HAP-1 (cell line): ENCODE results near the gene UBTFL1.
"Not testable (repeated sequence)": the region's sequence is repeated elsewhere in the genome, so short reads cannot be mapped to it uniquely, and the experiment has no call there.

ENCODE experiments used
- DNase-seq, 2 experiments: peaks; one replicate each; pipeline ENCODE4 v3.0.0-alpha.2; 2016 to 2020; ENCODE audit warnings: low spot score in 2 of 2
- H3K27me3 ChIP-seq: fragments of 250-450 bp; sonication (Bioruptor Pico); 2 replicates; pipeline ENCODE4 v1.5.1; 2020; ENCODE audit warnings: low read depth, mild to moderate bottlenecking, moderate library complexity
- H3K36me3 ChIP-seq: fragments of 250-450 bp; sonication (Bioruptor Pico); replicated peaks from 2 replicates; pipeline ENCODE4 v1.5.1; 2020; ENCODE audit warnings: mild to moderate bottlenecking
- H3K4me1 ChIP-seq: fragments of 250-450 bp; sonication (Bioruptor Pico); 2 replicates; pipeline ENCODE4 v1.5.1; 2020; ENCODE audit warnings: mild to moderate bottlenecking
- H3K4me3 ChIP-seq: fragments of 250-450 bp; sonication (Bioruptor Pico); 2 replicates; pipeline ENCODE4 v1.5.1; 2020; ENCODE audit warnings: mild to moderate bottlenecking, moderate library complexity
- H3K9me3 ChIP-seq: fragments of 250-450 bp; sonication (Bioruptor Pico); 2 replicates; pipeline ENCODE4 v1.5.1; 2020; ENCODE audit warnings: mild to moderate bottlenecking, moderate library complexity
- in situ Hi-C: fragments of 300-500 bp; cut with MboI; formaldehyde crosslinking; loops from 3 replicates; pipeline ENCODE4 v1.14.3; 2020; ENCODE audit warnings: low sequenced_read_pairs, inconsistent platforms, mixed read lengths

Gene UBTFL1, protein sequence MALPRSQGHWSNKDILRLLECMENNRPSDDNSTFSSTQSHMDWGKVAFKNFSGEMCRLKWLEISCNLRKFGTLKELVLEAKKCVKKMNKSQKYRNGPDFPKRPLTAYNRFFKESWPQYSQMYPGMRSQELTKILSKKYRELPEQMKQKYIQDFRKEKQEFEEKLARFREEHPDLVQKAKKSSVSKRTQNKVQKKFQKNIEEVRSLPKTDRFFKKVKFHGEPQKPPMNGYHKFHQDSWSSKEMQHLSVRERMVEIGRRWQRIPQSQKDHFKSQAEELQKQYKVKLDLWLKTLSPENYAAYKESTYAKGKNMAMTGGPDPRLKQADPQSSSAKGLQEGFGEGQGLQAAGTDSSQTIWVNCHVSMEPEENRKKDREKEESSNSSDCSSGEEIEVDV

DNA sequence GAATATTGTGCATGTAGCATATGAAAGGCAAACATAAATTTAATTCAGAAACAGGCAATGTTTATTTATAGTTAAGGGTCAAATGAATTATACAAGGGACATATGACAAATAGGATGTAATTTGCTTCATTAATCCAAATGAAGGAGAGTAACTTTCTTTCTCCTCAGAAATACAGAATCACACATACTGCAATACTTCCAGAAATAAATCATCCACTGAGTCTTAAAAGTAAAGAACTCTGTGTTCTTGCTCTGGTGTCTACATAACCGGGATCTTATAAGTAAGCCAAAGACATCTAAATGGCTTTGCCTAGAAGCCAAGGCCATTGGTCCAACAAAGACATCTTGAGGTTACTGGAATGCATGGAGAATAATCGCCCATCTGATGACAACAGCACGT, at the start of gene UBTFL1:
Gene UBTFL1, plus strand, starts transcription at position 301 of the 400 bp plus-strand sequence. Its CDS starts 0 bp downstream, at position 301.
- H3K4me3 ChIP-seq, in situ Hi-C loops, H3K4me1 ChIP-seq, DNase-seq, H3K36me3 ChIP-seq, H3K27me3 ChIP-seq, H3K9me3 ChIP-seq: not testable (repeated sequence)

DNA sequence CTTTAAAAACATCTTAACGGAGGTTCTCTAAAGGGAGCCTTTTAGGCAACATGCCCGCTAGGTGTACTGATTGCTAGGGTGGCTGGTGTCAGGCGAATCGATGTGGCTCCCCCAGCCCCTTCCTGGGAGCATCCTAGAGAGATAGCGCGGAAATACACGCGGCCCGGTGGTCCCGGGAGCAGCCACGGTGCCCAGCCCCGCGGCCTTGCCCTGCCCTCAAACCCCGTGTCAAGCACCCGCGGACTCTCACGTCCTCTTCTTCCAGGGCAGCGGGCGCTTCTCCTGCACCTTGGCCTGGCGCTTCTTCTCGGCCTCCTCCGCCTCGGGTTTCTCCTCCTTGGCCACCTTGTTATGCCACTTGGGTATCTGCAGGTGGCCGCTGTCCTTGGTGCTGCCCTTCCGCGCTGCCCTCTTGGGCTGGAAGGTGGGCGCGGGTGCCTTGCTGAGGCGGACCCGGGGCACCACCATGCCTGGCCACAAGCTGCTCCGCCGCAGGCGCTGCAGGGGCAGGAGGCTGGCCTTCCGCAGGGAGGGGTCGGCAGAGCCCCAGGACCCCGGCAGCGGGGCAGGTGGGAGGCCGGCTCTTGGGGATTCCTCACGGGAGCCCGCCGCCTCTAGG, 34.0 kb upstream of the UBTFL1 start:
- H3K9me3 ChIP-seq, H3K27me3 ChIP-seq, H3K4me3 ChIP-seq, H3K4me1 ChIP-seq, in situ Hi-C loops, H3K36me3 ChIP-seq: not testable (repeated sequence)
- DNase-seq: peak in 1 of 2 experiments; percentile 7

DNA sequence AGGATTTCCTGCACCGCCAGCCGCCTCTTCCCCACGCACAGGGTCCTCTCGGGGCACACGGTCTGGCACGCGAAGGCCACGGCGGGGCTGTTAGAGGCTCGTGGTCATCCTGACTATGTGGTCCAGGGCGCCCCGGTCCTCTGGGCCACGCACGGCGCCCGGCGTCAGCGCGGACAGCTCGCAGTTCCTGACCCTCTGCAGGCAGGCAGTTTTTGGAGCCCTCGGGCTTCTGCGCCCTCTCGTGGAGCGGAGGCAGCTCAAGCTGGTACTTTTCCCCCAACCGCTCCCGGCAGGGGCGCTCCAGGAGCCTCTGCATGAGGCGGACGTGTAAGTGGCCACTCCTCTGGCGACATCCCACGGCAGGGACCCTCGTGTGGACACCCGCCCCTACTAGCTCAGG, 33.4 kb upstream of the UBTFL1 start:
- H3K4me3 ChIP-seq, H3K9me3 ChIP-seq, H3K36me3 ChIP-seq, in situ Hi-C loops, H3K27me3 ChIP-seq, H3K4me1 ChIP-seq: not testable (repeated sequence)
- DNase-seq: peak in 1 of 2 experiments; percentile 13

DNA sequence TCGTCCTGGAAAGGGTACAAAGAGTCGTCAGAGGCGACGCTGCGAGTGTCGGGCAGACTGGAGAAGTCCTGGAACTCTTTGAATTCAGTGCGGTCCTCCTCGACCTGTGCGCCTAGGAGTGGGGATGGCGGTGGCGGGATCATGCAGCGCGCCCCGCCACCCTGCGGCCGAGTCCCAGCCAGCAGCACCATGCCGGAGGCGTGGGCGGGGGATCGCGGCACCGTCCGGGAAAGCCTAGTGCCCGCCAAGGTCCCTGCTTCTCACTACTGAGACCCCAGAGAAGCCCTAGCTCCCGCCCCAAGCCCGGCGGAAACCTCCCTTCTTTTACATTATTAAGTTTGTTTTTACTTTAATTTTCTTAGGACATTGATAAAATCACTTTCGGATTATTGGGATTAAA, 32.2 kb upstream of the UBTFL1 start:
- in situ Hi-C loops, H3K4me3 ChIP-seq, H3K4me1 ChIP-seq, H3K36me3 ChIP-seq, DNase-seq, H3K27me3 ChIP-seq, H3K9me3 ChIP-seq: not testable (repeated sequence)

DNA sequence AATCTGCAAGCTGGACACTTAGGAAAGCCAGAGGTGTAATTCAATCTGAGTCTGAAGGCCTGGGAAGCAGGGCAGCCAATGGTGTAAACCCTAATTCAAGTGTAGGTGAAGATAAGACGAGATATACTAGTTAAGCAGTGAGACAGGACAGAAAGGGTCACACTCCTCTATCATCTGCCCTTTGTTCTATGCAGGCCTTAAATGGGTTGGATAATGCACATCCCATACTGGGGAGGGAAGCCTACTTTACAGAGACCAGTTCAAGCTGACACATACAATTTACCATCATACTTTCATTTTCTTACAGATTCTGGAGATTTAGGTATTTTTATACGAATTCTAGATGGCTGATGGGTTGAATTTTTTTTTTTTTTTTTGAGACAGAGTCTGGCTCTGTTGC, 3.0 kb downstream of the UBTFL1 start:
- H3K36me3 ChIP-seq, H3K4me3 ChIP-seq, H3K27me3 ChIP-seq, H3K4me1 ChIP-seq, in situ Hi-C loops, DNase-seq, H3K9me3 ChIP-seq: not testable (repeated sequence)

DNA sequence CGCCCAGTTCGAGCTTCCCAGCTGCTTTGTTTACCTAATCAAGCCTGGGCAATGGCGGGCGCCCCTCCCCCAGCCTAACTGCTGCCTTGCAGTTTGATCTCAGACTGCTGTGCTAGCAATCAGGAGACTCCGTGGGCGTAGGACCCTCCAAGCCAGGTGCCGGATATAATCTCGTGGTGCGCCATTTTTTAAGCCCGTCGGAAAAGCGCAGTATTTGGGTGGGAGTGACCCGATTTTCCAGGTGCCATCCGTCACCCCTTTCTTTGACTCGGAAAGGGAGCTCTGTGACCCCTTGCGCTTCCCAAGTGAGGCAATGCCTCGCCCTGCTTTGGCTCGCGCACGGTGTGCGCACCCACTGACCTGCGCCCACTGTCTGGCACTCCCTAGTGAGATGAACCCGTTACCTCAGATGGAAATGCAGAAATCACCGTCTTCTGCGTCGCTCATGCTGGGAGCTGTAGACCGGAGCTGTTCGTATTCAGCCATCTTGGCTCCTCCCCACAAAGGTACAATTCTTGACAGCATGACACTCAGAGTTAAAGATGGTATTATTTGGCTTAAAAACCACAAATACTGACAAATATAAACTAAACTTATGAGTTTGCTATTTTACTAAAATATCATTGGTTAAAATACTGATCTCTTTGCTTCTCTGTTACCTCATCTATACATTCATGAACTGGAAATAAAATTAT, 9.6 kb downstream of the UBTFL1 start:
- DNase-seq, H3K9me3 ChIP-seq, H3K27me3 ChIP-seq, H3K36me3 ChIP-seq, H3K4me1 ChIP-seq, H3K4me3 ChIP-seq, in situ Hi-C loops: not testable (repeated sequence)

DNA sequence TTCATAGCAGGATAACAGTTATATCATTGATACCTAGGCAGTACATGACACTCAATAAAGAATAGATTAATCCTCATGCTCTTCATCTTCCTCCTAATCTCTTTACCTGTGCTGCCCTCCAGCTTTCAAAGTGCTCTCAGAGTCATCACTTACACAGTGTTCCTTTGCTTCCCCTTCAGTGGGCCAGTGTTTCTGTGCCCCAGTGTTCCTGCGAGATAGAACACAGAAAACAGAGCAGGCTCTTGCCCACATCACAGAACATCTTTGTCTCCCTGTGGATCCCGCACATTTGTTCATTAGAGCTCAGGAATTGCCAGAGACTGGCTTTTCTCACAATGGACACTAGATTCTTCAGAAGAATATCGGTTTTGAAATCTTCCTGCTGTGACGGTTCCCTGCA, 12.5 kb downstream of the UBTFL1 start:
- H3K4me3 ChIP-seq, in situ Hi-C loops, DNase-seq, H3K27me3 ChIP-seq, H3K4me1 ChIP-seq, H3K36me3 ChIP-seq, H3K9me3 ChIP-seq: not testable (repeated sequence)

DNA sequence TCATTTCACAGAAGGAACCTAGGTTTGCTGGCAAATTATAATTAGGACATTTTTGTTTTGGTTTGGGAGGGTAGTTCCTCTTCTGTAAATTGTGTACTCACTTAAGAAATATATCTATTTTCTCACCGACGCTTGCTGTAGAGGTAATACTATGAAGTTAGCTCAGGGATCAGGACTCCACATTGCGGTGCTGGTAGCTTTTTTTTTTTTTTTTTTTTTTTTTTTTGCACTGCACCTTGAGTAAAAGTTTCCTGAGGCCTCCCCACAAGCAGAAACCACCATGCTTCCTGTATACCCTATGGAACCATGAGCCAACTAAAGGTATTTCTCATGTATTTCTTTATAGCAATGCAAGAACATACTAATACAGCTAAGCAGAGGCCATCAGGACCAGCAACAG, 14.7 kb downstream of the UBTFL1 start:
- in situ Hi-C loops: no loop called here
- DNase-seq: no peak
- Histone ChIP-seq H3K27me3 (no peaks in the 10 kb centered on the region), H3K4me3 (no peak overlapping the region), H3K36me3 (no peaks in the 10 kb centered on the region), H3K4me1 (no peaks in the 10 kb centered on the region), H3K9me3 (no peaks in the 10 kb centered on the region)

DNA sequence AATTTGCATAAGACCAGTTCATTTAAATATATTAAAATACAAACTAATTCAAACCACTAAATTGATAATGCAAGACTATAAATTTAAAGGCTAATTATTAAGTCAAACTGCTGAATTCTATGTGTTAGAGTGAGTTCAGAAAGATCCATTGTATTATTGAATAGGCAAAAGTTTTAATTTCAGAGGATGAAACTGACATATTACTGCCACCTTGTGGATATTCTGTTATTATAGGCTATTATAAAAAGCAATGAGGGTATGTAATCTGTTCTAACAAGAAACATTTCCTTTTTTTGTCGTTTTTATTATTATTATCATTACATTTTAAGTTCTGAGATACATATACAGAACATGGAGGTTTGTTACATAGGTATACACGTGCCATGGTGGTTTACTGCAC, 27.8 kb downstream of the UBTFL1 start:
- Histone ChIP-seq H3K4me3 (no peak overlapping the region), H3K4me1 (no peaks in the 10 kb centered on the region), H3K9me3 (no peaks in the 10 kb centered on the region), H3K27me3 (no peaks in the 10 kb centered on the region), H3K36me3 (no peaks in the 10 kb centered on the region)
- DNase-seq: peak in 1 of 2 experiments; percentile 22
- in situ Hi-C loops: no loop called here

DNA sequence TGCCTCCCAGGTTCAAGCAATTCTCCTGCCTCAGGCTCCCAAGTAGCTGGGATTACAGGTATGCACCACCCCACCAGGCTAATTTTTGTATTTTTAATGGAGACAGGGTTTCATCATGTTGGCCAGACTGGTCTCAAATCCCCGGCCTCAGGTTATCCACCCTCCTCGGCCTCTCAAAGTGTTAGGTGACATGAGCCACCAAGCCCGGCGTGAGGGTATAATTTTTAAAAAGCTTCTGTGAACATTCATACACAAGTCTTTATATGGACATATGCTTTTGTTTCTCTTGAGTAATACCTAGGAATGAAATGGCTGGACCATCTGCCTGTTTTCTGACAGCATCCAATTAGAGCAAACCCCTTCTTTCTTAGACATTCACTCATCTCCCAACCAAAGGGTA, 34.4 kb downstream of the UBTFL1 start:
- no peaks in the 10 kb centered on the region for H3K9me3 ChIP-seq
- no peak overlapping the region for H3K4me3 ChIP-seq
- DNase-seq: no peak
- no peaks in the 10 kb centered on the region for H3K4me1 ChIP-seq
- in situ Hi-C loops: no loop called here
- H3K27me3 ChIP-seq: no peaks in the 10 kb centered on the region
- no peaks in the 10 kb centered on the region for H3K36me3 ChIP-seq

DNA sequence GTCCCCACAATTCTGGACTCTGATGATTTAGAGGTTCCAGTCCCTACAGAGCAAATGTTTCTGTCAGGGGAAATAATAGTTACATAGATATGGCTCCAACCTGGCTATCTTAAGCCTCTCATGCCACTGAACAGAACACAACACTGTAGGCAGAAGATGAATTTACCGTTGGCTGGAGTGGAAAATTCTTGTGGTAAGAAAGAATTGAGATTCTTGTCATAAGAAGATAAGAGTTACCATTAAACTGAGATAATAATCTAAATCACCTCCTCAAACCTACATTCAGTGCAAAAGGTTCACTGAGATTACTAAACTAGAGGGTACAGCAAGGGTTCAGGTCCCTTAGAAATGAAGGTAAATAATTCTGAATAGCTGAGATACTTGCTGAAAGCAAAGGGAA, 38.6 kb downstream of the UBTFL1 start:
- in situ Hi-C loops: no loop called here
- H3K36me3 ChIP-seq: no peaks in the 10 kb centered on the region
- H3K4me3 ChIP-seq: no peak overlapping the region
- no peaks in the 10 kb centered on the region for H3K4me1 ChIP-seq
- H3K9me3 ChIP-seq: no peaks in the 10 kb centered on the region
- DNase-seq: no peak
- H3K27me3 ChIP-seq: no peaks in the 10 kb centered on the region

DNA sequence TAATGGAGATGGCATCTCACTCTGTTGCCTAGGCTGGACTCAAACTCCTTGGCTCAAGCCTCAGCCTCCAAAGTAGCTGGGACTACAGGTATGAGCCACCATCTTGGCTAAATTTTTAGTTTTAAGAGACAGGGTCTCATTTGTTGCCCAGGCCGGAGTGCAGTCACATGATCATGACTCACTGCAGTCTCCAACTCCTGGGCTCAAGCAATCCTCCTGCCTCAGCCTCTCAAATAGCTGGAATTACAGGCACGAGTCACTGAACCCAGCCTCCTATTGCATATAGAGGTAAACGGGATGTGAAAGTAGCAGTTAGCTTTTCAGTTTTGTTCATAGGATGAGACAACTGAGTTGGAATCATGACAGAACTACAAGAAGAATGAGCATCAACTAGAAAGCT, 39.2 kb downstream of the UBTFL1 start:
- in situ Hi-C loops: no loop called here

DNA sequence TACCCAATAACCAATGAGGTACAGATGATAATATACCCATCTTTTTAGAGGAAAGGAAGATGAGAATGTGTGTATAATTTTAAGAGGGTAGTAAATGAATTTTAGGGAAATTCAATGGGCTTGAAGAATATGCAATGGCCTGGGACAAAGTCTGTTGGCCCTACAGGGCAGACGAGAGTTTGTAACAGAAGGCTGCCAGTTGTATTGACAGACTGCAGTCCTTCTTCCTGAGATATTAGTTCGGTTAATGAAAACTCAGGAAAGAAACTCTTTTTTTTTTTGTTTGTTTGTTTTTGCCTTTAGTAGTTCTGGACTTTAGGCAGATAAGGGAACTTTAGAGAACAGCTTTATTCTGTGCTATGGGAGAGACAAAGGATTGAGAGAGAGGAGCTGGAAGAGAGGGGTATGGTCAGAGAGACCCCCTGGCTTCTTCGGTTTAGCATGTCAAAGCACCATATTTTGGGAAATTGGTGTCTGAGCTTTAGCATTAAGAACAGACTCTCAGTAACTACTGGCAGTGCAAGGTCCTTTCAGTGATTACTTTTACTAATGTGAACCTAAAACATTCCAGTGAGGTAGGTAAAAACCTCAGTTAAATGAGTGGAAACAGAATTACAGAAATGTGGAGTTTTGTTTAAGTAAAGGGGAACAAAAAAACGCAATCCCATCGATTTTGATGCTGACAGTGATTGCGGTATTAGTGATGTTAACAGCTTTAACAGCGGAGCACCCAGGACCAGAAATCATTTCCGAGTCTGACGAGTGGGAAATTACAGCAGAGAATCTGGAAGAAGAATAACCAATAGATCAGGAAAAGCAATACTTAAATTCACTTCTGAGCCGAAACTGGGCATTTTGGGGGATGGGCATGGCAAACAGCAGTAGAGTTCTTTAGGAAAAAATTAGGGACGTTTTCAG, 48.1 kb downstream of the UBTFL1 start:
- peaks cover 18% of the 10 kb centered on the region for H3K4me1 ChIP-seq
- H3K36me3 ChIP-seq: no peaks in the 10 kb centered on the region
- peak overlapping the region; percentile 57 for H3K4me3 ChIP-seq
- H3K9me3 ChIP-seq: no peaks in the 10 kb centered on the region
- DNase-seq: no peak
- no peaks in the 10 kb centered on the region; the same call in 1 of the 2 replicates for H3K27me3 ChIP-seq
- in situ Hi-C loops: no loop called here

More for the DNA sequence above, 39.2 kb downstream of the UBTFL1 start:
- Histone ChIP-seq H3K4me1 (no peaks in the 10 kb centered on the region), H3K4me3 (no peak overlapping the region), H3K27me3 (no peaks in the 10 kb centered on the region), H3K9me3 (no peaks in the 10 kb centered on the region), H3K36me3 (no peaks in the 10 kb centered on the region)
- no peak for DNase-seq
